ENCODE results near the gene VPS29. TPM values are rescaled to one million over a fixed set of nuclear protein-coding genes. Genes with fewer than 3 reads are reported as not detected.
"Not testable (repeated sequence)": the region's sequence is repeated elsewhere in the genome, so short reads cannot be mapped to it uniquely, and the experiment has no call there.

Gene VPS29
- total RNA-seq, 1 donor from 2014 or later = 101 TPM

GRCh38 chr12:110467847-110468213, 34.1 kb downstream of the VPS29 start:
- DNase-seq (ENCODE audit: low spot score, unreplicated experiment) = no peak
- no peaks in the 10 kb centered on the region for H3K9me3 Mint-ChIP-seq (ENCODE audit: low read depth)
- no peak for TF ChIP-seq CTCF (IDR thresholded peaks at IDR 0.05; ENCODE audit: unreplicated experiment)
- H3K36me3 Mint-ChIP-seq (ENCODE audit: insufficient read depth) = peaks cover 4% of the 10 kb centered on the region
- H3K27me3 Mint-ChIP-seq = no peaks in the 10 kb centered on the region
- H3K4me3 Mint-ChIP-seq (ENCODE audit: low read depth) = peak overlapping the region; percentile 91
- H3K4me1 Mint-ChIP-seq (ENCODE audit: low read depth) = peaks cover 16% of the 10 kb centered on the region
- peak overlapping the region; percentile 98 for H3K27ac Mint-ChIP-seq

- Mint-ChIP-seq H3K4me1 (ENCODE audit: low read depth) (peaks cover 16% of the 10 kb centered on the region), H3K27ac (peak overlapping the region; percentile 82)
- no peak for DNase-seq (ENCODE audit: low spot score, unreplicated experiment)
These were observed 35.1 kb downstream of the VPS29 start for GRCh38 chr12:110466791-110467190.

GRCh38 chr12:110465765-110466164, 36.1 kb downstream of the VPS29 start:
- not testable (repeated sequence) for H3K27me3 Mint-ChIP-seq; H3K9me3 Mint-ChIP-seq (ENCODE audit: low read depth); H3K36me3 Mint-ChIP-seq (ENCODE audit: insufficient read depth); H3K4me3 Mint-ChIP-seq (ENCODE audit: low read depth); DNase-seq (ENCODE audit: low spot score, unreplicated experiment)
- peaks cover 16% of the 10 kb centered on the region for H3K4me1 Mint-ChIP-seq (ENCODE audit: low read depth)
- peak overlapping the region; percentile 37 for H3K27ac Mint-ChIP-seq

More at GRCh38 chr12:110466791-110467190, 35.1 kb downstream of the VPS29 start:
- TF ChIP-seq CTCF (IDR thresholded peaks at IDR 0.05; ENCODE audit: unreplicated experiment) = no peak
- H3K27me3 Mint-ChIP-seq = no peaks in the 10 kb centered on the region
- H3K36me3 Mint-ChIP-seq (ENCODE audit: insufficient read depth) = peaks cover 4% of the 10 kb centered on the region
- H3K9me3 Mint-ChIP-seq (ENCODE audit: low read depth) = no peaks in the 10 kb centered on the region
- peak overlapping the region; percentile 91 for H3K4me3 Mint-ChIP-seq (ENCODE audit: low read depth)

GRCh38 chr12:110465024-110465423, 36.9 kb downstream of the VPS29 start:
- Mint-ChIP-seq H3K36me3 (ENCODE audit: insufficient read depth) (peaks cover 8% of the 10 kb centered on the region), H3K4me3 (ENCODE audit: low read depth) (no peak overlapping the region), H3K9me3 (ENCODE audit: low read depth) (no peaks in the 10 kb centered on the region), H3K27ac (no peak overlapping the region), H3K27me3 (no peaks in the 10 kb centered on the region), H3K4me1 (ENCODE audit: low read depth) (peaks cover 16% of the 10 kb centered on the region)
- DNase-seq (ENCODE audit: low spot score, unreplicated experiment) = no peak
- no peak for TF ChIP-seq CTCF (IDR thresholded peaks at IDR 0.05; ENCODE audit: unreplicated experiment)

GRCh38 chr12:110461189-110461588, 40.7 kb downstream of the VPS29 start:
- H3K9me3 Mint-ChIP-seq (ENCODE audit: low read depth); H3K4me3 Mint-ChIP-seq (ENCODE audit: low read depth); H3K27ac Mint-ChIP-seq; H3K4me1 Mint-ChIP-seq (ENCODE audit: low read depth); DNase-seq (ENCODE audit: low spot score, unreplicated experiment); H3K27me3 Mint-ChIP-seq: not testable (repeated sequence)
- peaks cover 17% of the 10 kb centered on the region for H3K36me3 Mint-ChIP-seq (ENCODE audit: insufficient read depth)

- Mint-ChIP-seq H3K4me3 (ENCODE audit: low read depth) (no peak overlapping the region), H3K27ac (no peak overlapping the region), H3K9me3 (ENCODE audit: low read depth) (no peaks in the 10 kb centered on the region), H3K36me3 (ENCODE audit: insufficient read depth) (peaks cover 16% of the 10 kb centered on the region), H3K27me3 (no peaks in the 10 kb centered on the region), H3K4me1 (ENCODE audit: low read depth) (no peaks in the 10 kb centered on the region)
- TF ChIP-seq CTCF (IDR thresholded peaks at IDR 0.05; ENCODE audit: unreplicated experiment) = no peak
- DNase-seq (ENCODE audit: low spot score, unreplicated experiment) = no peak
These were observed 43.2 kb downstream of the VPS29 start for GRCh38 chr12:110458756-110459155.
